Neural cell (in vitro differentiated cells): ENCODE data around the gene FDXACB1. TPM values are rescaled to one million over a fixed set of nuclear protein-coding genes. Genes with fewer than 3 reads are reported as not detected.

Experiments
- H2AFZ ChIP-seq: fragments of 200-600, 300-800 bp; sonication (generic), shearing (Covaris generic); 2 replicates; pipeline ENCODE4 v1.6.0; 2014; ENCODE audit warnings: low read depth, mild to moderate bottlenecking, antibody characterized with exemption, low read length, moderate library complexity
- H3F3A ChIP-seq: fragments of 200-600 bp; shearing (Covaris generic); 2 replicates; pipeline ENCODE4 v1.6.1; 2016; ENCODE audit warnings: mild to moderate bottlenecking, moderate library complexity, mixed read lengths, antibody characterized with exemption, low read length; ENCODE audit not compliant: insufficient read depth, poor library complexity, severe bottlenecking
- H3K27ac ChIP-seq: fragments of 200-600, 300-800 bp; sonication (generic), shearing (Covaris generic); 2 replicates; pipeline ENCODE4 v1.5.1; 2014; ENCODE audit warnings: mild to moderate bottlenecking, low read length, moderate library complexity
- H3K27me3 ChIP-seq: fragments of 300-800, 200-600 bp; sonication (generic), shearing (Covaris generic); 2 replicates; pipeline ENCODE4 v1.6.0; 2014; ENCODE audit warnings: mild to moderate bottlenecking, low read depth, low read length, moderate library complexity; ENCODE audit not compliant: insufficient read depth
- H3K36me3 ChIP-seq: fragments of 300-800, 200-600 bp; sonication (generic), shearing (Covaris generic); 2 replicates; pipeline ENCODE4 v1.5.1; 2014; ENCODE audit warnings: mild to moderate bottlenecking, antibody characterized with exemption, low read length, moderate library complexity; ENCODE audit not compliant: insufficient read depth
- H3K4me2 ChIP-seq: fragments of 300-800, 200-600 bp; sonication (generic), shearing (Covaris generic); 2 replicates; pipeline ENCODE4 v1.6.0; 2014; ENCODE audit warnings: mild to moderate bottlenecking, low read length
- H3K4me3 ChIP-seq: fragments of 300-800, 200-600 bp; sonication (generic), shearing (Covaris generic); 2 replicates; pipeline ENCODE4 v1.5.1; 2014; ENCODE audit warnings: mild to moderate bottlenecking, low read length, moderate library complexity
- H3K79me2 ChIP-seq: fragments of 200-600 bp; shearing (Covaris generic); replicated peaks from 2 replicates; pipeline ENCODE4 v1.6.0; 2014; ENCODE audit warnings: mild to moderate bottlenecking, low read length, moderate library complexity; ENCODE audit not compliant: insufficient read depth
- H3K9ac ChIP-seq: fragments of 300-800, 200-600 bp; sonication (generic), shearing (Covaris generic); 2 replicates; pipeline ENCODE4 v1.6.1; 2016; ENCODE audit warnings: mild to moderate bottlenecking, low read length, mixed read lengths
- H3K9me2 ChIP-seq: fragments of 200-600 bp; shearing (Covaris generic); 2 replicates; pipeline ENCODE4 v1.6.1; 2016; ENCODE audit warnings: mild to moderate bottlenecking, low read length, mixed read lengths; ENCODE audit not compliant: insufficient read depth
- H3K9me3 ChIP-seq: fragments of 200-600, 300-800 bp; sonication (generic), shearing (Covaris generic); 2 replicates; pipeline ENCODE4 v1.6.1; 2016; ENCODE audit warnings: mild to moderate bottlenecking, mixed run types, low read length, moderate library complexity, mixed read lengths
- H4K20me1 ChIP-seq: fragments of 200-600 bp; shearing (Covaris generic); 2 replicates; pipeline ENCODE4 v1.6.1; 2016; ENCODE audit warnings: mild to moderate bottlenecking, mixed run types; ENCODE audit not compliant: insufficient read depth
- CTCF ChIP-seq: fragments of 450-650 bp; IDR thresholded peaks from 2 replicates; pipeline ENCODE4 v1.5.1; 2014; ENCODE audit warnings: antibody characterized with exemption, mild to moderate bottlenecking, moderate library complexity; ENCODE audit not compliant: poor library complexity, severe bottlenecking
- EP300 ChIP-seq: fragments of 450-650 bp; conservative IDR thresholded peaks from 2 replicates; pipeline ENCODE4 v1.6.1; 2014; ENCODE audit warnings: antibody characterized with exemption, mild to moderate bottlenecking, moderate library complexity; ENCODE audit not compliant: poor library complexity, severe bottlenecking
- EZH2 ChIP-seq: fragments of 200-600, 300-800 bp; shearing (Covaris generic), sonication (generic); IDR thresholded peaks from 2 replicates; pipeline ENCODE4 v1.6.1; 2014; ENCODE audit warnings: antibody characterized with exemption, low read length, borderline replicate concordance, mild to moderate bottlenecking; ENCODE audit not compliant: insufficient read depth, poor library complexity, severe bottlenecking
- MXI1 ChIP-seq: fragments of 450-650 bp; conservative IDR thresholded peaks from 2 replicates; pipeline ENCODE4 v1.6.1; 2014; ENCODE audit warnings: antibody characterized with exemption, mild to moderate bottlenecking; ENCODE audit not compliant: poor library complexity, severe bottlenecking
- POLR2AphosphoS5 ChIP-seq: IDR thresholded peaks from 2 replicates; pipeline ENCODE4 v1.6.1; 2012
- RAD21 ChIP-seq: fragments of 450-650 bp; conservative IDR thresholded peaks from 2 replicates; pipeline ENCODE4 v1.6.1; 2014; ENCODE audit warnings: antibody characterized with exemption, mild to moderate bottlenecking, moderate library complexity
- REST ChIP-seq: IDR thresholded peaks from 2 replicates; pipeline ENCODE4 v1.6.1; 2012; ENCODE audit warnings: borderline replicate concordance
- SMC3 ChIP-seq: fragments of 450-650 bp; conservative IDR thresholded peaks from 2 replicates; pipeline ENCODE4 v1.6.1; 2014; ENCODE audit warnings: antibody characterized with exemption, mild to moderate bottlenecking, moderate library complexity; ENCODE audit not compliant: poor library complexity
- TAF1 ChIP-seq: IDR thresholded peaks from 2 replicates; pipeline ENCODE4 v1.6.1; 2012; ENCODE audit warnings: low read depth
- polyA plus RNA-seq: library from polyadenylated mRNA; depleted of rRNA; stranded (reverse); fragments of >200 nt; gene quantifications from 2 replicates; pipeline ENCODE4 v1.2.3, GENCODE V29; 2014

The FDXACB1 gene
- polyA plus RNA-seq, 1 donor from 2014 or later = 3.1 TPM

GRCh38 chr11:111836162-111836561 lies 42.8 kb downstream of the FDXACB1 start:
- no peak for TF ChIP-seq EP300
- TF ChIP-seq POLR2AphosphoS5 = no peak
- no peak for TF ChIP-seq CTCF
- TF ChIP-seq EZH2 = no peak
- TF ChIP-seq RAD21 = no peak
- TF ChIP-seq MXI1 = no peak
- Histone ChIP-seq H4K20me1 (no peaks in the 10 kb centered on the region), H3K9me3 (no peaks in the 10 kb centered on the region), H3K4me3 (no peak overlapping the region), H3K27ac (no peak overlapping the region), H2AFZ (no peak overlapping the region), H3K36me3 (no peaks in the 10 kb centered on the region), H3K79me2 (no peaks in the 10 kb centered on the region), H3K9me2 (no peaks in the 10 kb centered on the region), H3F3A (no peaks in the 10 kb centered on the region), H3K4me2 (no peak overlapping the region), H3K27me3 (no peaks in the 10 kb centered on the region), H3K9ac (no peak overlapping the region)

DNA sequence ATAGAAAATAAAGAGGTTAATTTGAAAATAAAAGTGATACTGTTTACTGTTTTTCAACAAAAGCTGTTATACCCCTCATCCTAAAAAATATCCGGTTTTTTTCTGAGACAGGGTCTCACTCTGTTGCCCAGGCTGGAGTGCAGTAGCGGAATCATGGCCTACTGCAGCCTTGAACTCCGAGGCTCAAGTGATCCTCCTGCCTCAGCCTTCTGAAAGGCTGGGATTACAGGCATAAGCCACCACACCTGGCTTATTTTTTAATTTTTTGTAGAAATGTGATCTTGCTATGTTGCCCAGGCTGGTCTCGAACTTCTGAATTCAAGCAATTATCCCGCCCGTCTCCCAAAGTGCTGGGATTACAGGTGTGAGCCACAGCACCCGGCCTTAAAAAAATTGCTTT lies 43.3 kb downstream of the FDXACB1 start:
- H3K79me2 ChIP-seq = no peaks in the 10 kb centered on the region
- no peaks in the 10 kb centered on the region for H4K20me1 ChIP-seq
- no peaks in the 10 kb centered on the region for H3K9me3 ChIP-seq
- no peak overlapping the region for H3K4me2 ChIP-seq
- no peaks in the 10 kb centered on the region for H3F3A ChIP-seq
- H3K4me3 ChIP-seq = no peak overlapping the region
- no peaks in the 10 kb centered on the region for H3K36me3 ChIP-seq
- H2AFZ ChIP-seq = no peak overlapping the region
- H3K27ac ChIP-seq = no peak overlapping the region
- no peak for TF ChIP-seq TAF1
- TF ChIP-seq POLR2AphosphoS5 = no peak
- TF ChIP-seq EP300 = no peak
- no peak for TF ChIP-seq EZH2
- no peak for TF ChIP-seq REST
- no peak for TF ChIP-seq MXI1
- no peak for TF ChIP-seq CTCF
- TF ChIP-seq RAD21 = no peak
- no peak for TF ChIP-seq SMC3
- no peak overlapping the region for H3K9ac ChIP-seq
- no peaks in the 10 kb centered on the region for H3K27me3 ChIP-seq
- H3K9me2 ChIP-seq = no peaks in the 10 kb centered on the region
